ENCODE results near the gene LRFN5. TPM values are rescaled to one million over a fixed set of nuclear protein-coding genes. Genes with fewer than 3 reads are reported as not detected.
A peak's percentile ranks its signal among the peaks of the same experiment; 100 is the strongest.

LRFN5 gene
- total RNA-seq, 1 experiment from 2014 or later, result 9.8 TPM

DNA sequence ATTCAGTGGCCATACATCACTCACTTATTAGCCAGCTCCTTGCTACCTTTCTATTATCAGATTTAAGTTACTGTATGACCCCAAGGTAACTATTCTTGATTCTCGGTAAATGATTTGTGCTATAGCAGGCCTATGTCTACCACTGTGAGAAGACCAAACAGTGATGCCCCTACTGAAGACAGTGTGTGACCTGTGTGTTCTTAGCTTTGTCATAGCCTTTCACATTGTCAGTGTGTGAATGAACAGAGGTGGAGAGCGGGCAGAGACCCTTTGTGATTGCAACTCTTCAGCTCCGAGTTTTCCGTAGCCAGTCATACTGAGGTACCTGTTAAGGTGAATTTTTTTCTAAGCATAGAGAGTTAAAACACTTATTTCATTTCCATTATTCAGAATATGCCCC lies 294.0 kb downstream of the LRFN5 start:
- in situ Hi-C loops (cut with HindIII; ENCODE audit: low pct_unique_long_range_greater_than_20kb, low sequenced_read_pairs) (no loop called here), intact Hi-C loops (cut with micrococcal nuclease; ENCODE audit: unreplicated experiment) (no loop called here)
- BruUV-seq (replicated peaks), result no TSS peak
- ChIA-PET POLR2A (no interaction called here), CTCF (no interaction called here)
- Histone ChIP-seq H3K4me1 (ENCODE audit: control insufficient read depth, insufficient read depth, low read length) (peaks cover 7% of the 10 kb centered on the region; the same call in 1 of the 2 replicates), H3K4me3 (ENCODE audit: low read depth in 2 of 2, low read length in 2 of 2) (no peak overlapping the region), H3K36me3 (ENCODE audit: control insufficient read depth, insufficient read depth, low read length) (no peaks in the 10 kb centered on the region), H3K27me3 (ENCODE audit: control insufficient read depth, insufficient read depth, low read length) (no peaks in the 10 kb centered on the region), H3K27ac (ENCODE audit: low read length) (peak overlapping the region; percentile 31; the same call in 1 of the 2 replicates), H3K9me3 (ENCODE audit: control insufficient read depth, insufficient read depth, low read depth, low read length) (no peaks in the 10 kb centered on the region)
- DNase-seq (ENCODE audit: low read depth, low spot score), result no peak
- TF ChIP-seq TCF7L2 (IDR thresholded peaks at IDR 0.05; ENCODE audit: low read depth, low read length) (no peak), POLR2AphosphoS5 (IDR thresholded peaks at IDR 0.05; ENCODE audit: low read depth, low read length) (no peak), SIN3A (IDR thresholded peaks at IDR 0.05; ENCODE audit: borderline replicate concordance, insufficient read depth, low read depth, low read length) (no peak)
- TF ChIP-seq, protein P1, sequence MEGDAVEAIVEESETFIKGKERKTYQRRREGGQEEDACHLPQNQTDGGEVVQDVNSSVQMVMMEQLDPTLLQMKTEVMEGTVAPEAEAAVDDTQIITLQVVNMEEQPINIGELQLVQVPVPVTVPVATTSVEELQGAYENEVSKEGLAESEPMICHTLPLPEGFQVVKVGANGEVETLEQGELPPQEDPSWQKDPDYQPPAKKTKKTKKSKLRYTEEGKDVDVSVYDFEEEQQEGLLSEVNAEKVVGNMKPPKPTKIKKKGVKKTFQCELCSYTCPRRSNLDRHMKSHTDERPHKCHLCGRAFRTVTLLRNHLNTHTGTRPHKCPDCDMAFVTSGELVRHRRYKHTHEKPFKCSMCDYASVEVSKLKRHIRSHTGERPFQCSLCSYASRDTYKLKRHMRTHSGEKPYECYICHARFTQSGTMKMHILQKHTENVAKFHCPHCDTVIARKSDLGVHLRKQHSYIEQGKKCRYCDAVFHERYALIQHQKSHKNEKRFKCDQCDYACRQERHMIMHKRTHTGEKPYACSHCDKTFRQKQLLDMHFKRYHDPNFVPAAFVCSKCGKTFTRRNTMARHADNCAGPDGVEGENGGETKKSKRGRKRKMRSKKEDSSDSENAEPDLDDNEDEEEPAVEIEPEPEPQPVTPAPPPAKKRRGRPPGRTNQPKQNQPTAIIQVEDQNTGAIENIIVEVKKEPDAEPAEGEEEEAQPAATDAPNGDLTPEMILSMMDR (IDR thresholded peaks at IDR 0.05), result no peak
- TF ChIP-seq, protein P2, sequence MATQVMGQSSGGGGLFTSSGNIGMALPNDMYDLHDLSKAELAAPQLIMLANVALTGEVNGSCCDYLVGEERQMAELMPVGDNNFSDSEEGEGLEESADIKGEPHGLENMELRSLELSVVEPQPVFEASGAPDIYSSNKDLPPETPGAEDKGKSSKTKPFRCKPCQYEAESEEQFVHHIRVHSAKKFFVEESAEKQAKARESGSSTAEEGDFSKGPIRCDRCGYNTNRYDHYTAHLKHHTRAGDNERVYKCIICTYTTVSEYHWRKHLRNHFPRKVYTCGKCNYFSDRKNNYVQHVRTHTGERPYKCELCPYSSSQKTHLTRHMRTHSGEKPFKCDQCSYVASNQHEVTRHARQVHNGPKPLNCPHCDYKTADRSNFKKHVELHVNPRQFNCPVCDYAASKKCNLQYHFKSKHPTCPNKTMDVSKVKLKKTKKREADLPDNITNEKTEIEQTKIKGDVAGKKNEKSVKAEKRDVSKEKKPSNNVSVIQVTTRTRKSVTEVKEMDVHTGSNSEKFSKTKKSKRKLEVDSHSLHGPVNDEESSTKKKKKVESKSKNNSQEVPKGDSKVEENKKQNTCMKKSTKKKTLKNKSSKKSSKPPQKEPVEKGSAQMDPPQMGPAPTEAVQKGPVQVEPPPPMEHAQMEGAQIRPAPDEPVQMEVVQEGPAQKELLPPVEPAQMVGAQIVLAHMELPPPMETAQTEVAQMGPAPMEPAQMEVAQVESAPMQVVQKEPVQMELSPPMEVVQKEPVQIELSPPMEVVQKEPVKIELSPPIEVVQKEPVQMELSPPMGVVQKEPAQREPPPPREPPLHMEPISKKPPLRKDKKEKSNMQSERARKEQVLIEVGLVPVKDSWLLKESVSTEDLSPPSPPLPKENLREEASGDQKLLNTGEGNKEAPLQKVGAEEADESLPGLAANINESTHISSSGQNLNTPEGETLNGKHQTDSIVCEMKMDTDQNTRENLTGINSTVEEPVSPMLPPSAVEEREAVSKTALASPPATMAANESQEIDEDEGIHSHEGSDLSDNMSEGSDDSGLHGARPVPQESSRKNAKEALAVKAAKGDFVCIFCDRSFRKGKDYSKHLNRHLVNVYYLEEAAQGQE (IDR thresholded peaks at IDR 0.05; ENCODE audit: insufficient read depth in 1 of 2, low read depth in 2 of 2, low read length in 1 of 2), result no peak
- no peak for ATAC-seq

DNA sequence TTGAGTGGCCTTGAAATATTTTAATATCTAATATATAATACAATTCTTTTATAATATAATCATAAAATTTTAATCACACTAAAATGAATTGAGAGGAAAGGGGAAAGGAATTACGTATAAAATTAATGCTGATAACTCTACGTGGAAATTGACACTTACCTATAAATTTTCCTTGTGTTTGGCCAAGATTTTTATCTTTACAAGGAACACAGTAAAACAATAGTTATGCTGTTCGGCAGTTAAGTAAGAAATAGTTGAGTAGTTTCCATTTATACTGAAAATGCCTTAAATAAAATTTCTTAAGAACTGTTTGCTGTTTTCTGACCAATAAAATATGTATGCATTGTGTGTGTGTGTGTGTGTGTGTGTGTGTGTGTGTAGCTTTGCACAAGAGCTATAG lies 294.4 kb downstream of the LRFN5 start:
- in situ Hi-C loops (cut with HindIII; ENCODE audit: low pct_unique_long_range_greater_than_20kb, low sequenced_read_pairs) (no loop called here), intact Hi-C loops (cut with micrococcal nuclease; ENCODE audit: unreplicated experiment) (no loop called here)
- peaks cover 7% of the 10 kb centered on the region; the same call in 1 of the 2 replicates for H3K4me1 ChIP-seq (ENCODE audit: control insufficient read depth, insufficient read depth, low read length)
- CTCF ChIA-PET, result no interaction called here
- H3K27ac ChIP-seq (ENCODE audit: low read length), result no peak overlapping the region; the same call in 1 of the 2 replicates
- H3K36me3 ChIP-seq (ENCODE audit: control insufficient read depth, insufficient read depth, low read length), result no peaks in the 10 kb centered on the region
- POLR2A ChIA-PET, result interaction anchor here (0.6 kb wide), 1 partner anchor 78 kb away, joined by 4 read pairs; no protein-coding TSS in a partner anchor
- TF ChIP-seq, protein P1 (IDR thresholded peaks at IDR 0.05), result no peak
- TF ChIP-seq SIN3A (IDR thresholded peaks at IDR 0.05; ENCODE audit: borderline replicate concordance, insufficient read depth, low read depth, low read length) (no peak), POLR2AphosphoS5 (IDR thresholded peaks at IDR 0.05; ENCODE audit: low read depth, low read length) (no peak), TCF7L2 (IDR thresholded peaks at IDR 0.05; ENCODE audit: low read depth, low read length) (0 out of 2 replicates have a peak, but pooled peaks have one; percentile 21)
- TF ChIP-seq, protein P2 (IDR thresholded peaks at IDR 0.05; ENCODE audit: insufficient read depth in 1 of 2, low read depth in 2 of 2, low read length in 1 of 2), result no peak
- no peak for DNase-seq (ENCODE audit: low read depth, low spot score)
- H3K27me3 ChIP-seq (ENCODE audit: control insufficient read depth, insufficient read depth, low read length), result no peaks in the 10 kb centered on the region
- H3K4me3 ChIP-seq (ENCODE audit: low read depth in 2 of 2, low read length in 2 of 2), result no peak overlapping the region
- no peaks in the 10 kb centered on the region for H3K9me3 ChIP-seq (ENCODE audit: control insufficient read depth, insufficient read depth, low read depth, low read length)
- no TSS peak for BruUV-seq (replicated peaks)
- no peak for ATAC-seq

Measured in Panc1 (cell line).